ENCODE measurements around the gene PRPF31.

PRPF31 gene

DNA sequence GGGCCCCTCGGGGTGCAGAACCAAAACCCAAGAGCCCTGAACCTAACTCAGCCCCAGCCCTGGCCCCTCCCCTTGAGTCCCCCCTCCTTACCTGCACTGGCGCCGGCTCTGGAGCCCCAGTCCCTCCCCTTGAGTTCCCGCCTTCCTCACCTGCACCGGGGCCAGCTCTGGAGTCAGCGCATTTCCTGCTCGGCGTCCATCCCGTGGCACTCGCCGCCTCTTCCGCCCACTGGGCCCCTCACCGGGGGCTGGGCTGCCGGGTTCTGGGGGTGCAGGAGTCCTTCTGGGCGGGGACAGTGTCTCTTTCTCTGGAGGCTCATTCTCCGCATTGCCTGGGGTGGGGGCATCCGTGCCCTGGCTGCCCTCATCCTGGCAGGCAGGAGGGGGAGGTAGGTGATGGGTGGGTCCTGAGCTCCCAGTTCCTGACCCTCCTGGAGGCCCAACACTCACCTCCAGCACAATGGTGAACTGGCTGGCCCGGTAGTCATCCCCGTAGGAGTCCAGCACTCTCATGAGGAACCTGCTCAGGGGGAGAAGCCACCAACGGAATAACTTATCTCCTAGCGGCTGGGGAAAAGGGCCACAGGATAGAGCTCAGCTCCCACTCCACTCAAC lies 7.6 kb upstream of the PRPF31 start:
- DNase-seq, result no peak

GRCh38 chr19:54108496-54108895 lies 7.1 kb upstream of the PRPF31 start:
- DNase-seq, result no peak

DNA sequence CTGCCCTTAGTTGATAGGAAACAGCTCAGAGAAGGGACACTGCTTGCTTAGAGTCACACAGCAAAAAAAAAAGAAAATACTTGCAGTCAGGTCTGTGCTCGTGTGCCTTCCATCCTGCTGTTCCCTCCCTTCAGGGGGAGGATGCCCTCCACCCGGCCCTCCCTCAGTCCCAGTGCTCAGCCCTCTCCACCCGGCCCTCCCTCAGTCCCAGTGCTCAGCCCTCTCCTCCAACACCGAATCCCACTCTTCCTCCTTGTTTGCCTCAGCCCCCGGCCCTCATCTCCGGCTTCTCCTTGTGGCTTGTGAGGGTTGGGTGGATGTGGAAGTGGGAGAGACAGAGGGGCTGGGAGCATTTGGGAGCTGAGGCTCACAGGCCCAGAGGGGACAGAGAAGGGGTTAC lies 5.9 kb upstream of the PRPF31 start:
- DNase-seq, result no peak

- peak; percentile 2 for DNase-seq
Measured at GRCh38 chr19:54114340-54115108, 1.0 kb upstream of the PRPF31 start.

DNA sequence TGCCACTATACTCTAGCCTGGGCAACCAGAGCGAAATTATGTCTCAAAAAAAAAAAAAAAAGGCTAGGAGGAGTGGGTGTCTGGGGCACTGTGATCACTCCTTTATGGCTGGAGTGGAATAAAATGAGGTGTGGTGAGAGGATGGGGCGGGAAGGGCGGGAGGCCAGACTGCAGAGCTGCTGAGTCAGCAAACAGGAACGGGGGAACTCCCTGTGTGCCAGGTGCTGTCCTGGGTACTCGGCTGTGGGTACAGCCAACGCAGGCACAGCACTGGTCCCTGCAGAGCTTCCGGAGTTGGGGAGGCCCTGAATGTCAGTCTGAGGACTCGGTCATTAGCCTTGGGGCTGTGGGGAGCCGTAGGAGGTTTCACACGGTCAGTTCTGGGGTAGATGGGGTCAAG lies 5.7 kb downstream of the PRPF31 start:
- no peak for DNase-seq

GRCh38 chr19:54123682-54124081 lies 8.1 kb downstream of the PRPF31 start:
- DNase-seq, result no peak

DNA sequence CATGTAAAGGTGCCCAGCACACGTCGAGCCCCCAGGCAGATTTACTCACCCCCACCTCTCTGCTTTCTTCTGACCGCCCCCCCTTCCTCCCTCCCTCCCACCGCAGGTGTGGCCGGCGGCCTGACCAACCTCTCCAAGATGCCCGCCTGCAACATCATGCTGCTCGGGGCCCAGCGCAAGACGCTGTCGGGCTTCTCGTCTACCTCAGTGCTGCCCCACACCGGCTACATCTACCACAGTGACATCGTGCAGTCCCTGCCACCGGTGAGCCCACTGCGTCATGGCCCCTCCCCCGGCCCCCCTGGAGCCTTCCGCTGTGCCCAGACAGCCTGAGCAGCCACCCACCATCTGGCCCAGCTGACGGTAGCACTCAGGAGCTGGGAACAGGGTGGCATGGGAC lies 8.8 kb downstream of the PRPF31 start:
- no peak for DNase-seq

GRCh38 chr19:54125713-54126112 lies 10.2 kb downstream of the PRPF31 start:
- DNase-seq, result no peak

- DNase-seq, result no peak
Measured at GRCh38 chr19:54127688-54128440, 12.3 kb downstream of the PRPF31 start.

DNA sequence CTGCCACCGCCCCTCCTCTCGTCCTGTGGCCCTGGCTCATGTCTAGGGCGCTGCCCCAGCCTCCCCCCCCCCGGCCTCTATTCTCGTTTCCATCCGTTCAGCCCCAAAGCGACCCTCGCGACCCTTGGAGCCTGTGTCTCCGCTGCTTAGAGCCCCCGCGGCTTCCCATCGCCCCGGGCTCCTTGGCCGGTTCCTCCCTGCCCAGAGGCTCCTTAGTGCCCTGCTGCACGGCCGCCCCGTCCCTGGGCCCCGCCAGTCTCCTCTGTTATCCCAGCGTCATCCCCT lies 12.8 kb downstream of the PRPF31 start:
- no peak for DNase-seq

DNA sequence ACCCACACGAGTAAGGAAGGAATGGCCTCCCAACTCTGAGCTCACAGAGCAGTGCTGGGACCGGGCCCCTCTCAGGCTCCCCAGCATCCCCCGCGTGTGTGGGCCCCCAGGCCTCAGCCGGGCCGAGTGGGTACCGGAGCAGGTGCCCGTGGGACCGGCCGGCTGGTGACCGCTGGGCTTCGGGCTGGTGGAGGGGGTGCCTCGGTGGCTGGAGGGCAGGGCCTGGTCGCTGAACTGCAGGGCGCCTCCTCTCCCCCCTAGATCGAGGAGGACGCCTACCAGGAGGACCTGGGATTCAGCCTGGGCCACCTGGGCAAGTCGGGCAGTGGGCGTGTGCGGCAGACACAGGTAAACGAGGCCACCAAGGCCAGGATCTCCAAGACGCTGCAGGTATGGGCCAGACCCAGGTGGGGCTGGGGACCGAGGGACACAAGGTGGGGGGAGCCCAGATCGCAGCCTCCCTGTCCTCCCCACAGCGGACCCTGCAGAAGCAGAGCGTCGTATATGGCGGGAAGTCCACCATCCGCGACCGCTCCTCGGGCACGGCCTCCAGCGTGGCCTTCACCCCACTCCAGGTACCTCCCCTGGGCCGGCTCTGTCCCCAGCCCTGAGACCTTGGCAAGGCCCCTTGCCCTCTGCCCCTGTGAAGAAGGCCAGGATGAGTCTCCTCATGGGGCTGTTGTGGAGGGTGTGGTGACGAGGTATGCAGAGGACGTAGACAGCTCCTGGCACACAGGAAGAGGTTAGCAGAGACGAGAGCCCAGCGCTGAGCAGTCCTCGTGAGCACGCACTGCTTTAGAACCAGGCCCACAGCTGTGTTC lies 13.5 kb downstream of the PRPF31 start:
- no peak for DNase-seq

DNA sequence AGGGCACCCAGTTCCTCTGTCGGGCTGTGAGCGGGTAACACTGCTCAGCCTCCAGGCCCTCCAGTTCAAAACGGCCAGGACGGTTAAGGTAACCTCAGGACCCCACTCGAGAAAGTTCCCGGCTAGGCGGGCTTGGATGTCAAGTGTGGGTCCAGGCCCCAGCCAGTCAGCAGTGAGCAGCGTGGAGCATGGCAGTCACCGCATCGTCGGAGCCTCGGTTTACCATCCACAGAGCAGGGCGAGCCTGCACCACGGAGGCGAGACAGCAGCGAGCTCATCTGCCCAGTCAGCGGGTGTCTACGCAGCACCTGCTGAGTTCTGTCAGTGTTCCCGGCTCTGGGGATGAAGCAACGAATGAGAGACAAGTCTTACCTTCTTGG lies 14.1 kb downstream of the PRPF31 start:
- DNase-seq, result no peak

DNA sequence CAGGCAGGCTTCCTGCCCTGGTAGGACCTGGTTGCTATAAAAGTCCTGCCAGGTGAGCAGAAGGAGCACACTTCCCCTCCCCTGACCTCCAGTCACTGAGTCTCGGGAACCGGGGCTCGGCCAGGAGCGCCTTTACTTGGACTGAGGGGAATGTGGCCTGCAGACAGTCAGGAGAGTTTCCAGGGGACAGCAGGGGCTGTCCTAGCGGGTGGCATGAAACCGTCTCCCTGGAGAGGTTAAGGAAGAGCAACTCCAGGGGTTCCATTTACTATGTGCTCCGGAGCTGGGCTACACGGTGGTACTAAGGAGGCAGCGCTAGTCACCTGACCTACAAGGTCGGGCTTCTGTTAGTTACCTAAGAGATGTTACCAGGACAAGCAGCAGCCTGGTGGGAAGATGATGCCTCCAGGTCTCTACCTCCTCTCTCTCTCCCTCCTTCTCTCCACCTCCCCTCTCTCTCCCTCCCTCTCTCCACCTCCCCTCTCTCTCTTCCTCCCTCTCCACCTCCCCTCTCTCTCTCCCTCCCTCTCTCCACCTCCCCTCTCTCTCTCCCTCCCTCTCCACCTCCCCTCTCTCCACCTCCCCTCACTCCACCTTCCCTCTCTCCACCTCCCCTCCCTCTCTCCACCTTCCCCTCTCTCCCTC lies 17.9 kb downstream of the PRPF31 start:
- DNase-seq, result peak; percentile 71

DNA sequence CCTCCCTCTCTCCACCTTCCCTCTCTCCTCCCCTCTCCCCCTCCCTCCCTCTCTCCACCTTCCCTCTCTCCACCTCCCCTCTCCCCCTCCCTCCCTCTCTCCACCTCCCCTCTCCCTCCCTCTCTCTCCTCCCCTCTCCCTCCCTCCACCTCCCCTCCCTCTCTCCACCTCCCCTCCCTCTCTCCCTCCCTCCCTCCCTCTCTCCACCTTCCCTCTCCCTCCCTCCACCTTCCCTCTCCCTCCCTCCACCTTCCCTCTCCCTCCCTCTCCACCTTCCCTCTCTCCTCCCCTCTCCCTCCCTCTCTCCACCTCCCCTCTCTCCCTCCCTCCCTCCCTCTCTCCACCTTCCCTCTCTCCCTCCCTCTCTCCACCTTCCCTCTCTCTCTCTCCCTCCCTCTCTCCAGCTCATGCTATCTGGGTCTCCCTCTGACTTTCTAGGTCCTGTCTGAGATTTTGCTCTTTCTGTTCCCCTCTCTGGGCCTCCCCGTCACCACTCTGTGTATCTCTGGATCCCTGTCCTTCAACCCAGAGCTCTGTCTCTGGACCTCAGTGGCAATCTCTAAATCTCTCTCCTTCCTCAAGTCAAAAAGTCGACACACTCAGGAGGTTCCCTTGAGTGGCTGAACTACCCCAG lies 18.5 kb downstream of the PRPF31 start:
- no peak for DNase-seq

GRCh38 chr19:54136086-54136863 lies 20.7 kb downstream of the PRPF31 start:
- no peak for DNase-seq

DNA sequence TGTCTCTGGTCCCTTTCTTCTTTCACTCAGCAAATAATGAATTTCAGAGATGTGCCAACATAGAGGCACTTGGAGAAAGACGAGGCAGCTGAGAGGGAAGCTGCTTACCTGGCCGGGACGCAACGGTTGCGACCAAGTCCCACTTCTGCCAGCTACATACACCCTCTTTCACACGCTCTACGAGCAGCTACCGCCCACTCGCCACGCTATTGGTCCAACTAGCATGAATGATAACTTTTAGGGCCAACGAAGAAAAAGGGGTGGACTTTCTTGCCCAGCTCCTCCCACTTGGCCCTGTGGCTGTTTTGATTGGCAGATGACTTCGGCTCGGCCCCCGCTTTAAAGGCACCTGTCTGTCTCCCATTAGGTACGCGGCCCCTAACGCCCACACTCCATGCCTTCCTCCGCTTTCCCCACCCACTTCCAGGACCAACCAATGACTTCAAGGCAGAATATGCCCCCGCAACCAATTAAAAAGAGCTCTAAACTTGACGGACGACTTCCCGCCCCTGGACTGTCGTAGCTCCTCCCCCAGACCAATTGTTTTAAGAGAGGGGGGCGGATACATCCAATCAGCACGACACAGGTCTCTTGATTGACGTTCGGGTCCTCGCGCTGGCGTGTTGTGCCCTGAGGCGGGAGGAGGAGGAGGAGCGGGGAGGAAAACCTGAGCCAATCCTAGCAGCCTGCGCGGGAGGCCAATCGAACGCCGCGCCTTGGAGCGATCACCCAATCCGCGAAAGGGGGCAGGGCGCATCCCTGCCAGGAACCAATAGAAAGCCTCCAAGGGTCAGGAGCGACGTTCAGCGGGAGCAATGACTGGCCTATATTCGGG lies 21.5 kb downstream of the PRPF31 start:
- DNase-seq, result peak; percentile 100

DNA sequence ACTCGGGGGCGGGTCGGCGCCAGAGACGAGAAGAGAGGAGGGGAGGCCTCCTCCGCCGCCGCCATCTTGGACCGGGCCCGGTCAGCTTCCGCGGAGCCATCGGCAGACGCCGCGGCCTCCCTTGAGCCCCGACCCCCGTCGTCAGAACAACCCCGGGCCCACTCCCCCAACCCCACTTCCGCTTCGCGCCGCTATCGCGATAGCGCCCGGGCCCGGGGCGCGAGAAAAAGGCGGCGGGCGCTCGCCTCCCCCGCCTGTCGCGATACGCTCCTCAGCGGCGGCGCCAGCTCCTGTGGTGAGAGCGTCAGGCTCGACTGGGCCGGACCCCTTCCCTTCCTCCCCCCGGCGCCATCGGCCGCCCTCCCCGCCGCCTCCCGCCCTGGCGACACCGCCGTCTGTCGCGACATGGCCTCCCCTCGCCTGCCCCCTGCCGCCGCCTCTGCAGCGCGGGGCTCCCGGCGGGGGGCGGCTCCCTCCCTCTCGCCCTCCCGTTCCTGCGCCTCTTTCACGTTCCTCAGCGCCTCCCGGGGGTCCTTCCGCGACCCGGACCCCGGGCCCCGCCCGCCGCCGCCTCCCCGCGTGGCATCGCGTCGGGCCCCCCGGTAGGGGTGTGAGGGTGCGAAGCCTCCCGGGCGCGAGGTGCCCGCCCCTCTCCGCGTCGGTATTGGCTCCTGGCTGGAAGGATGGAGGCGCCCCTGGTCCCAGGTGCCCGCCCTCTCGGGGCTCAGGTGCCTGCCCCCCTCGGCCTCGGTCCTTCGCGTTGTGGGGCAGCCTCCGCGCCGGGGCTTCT lies 22.3 kb downstream of the PRPF31 start, which contains the start of gene CNOT3:
TSS of gene CNOT3 (plus strand) at position 64 of the 790 bp plus-strand sequence. CDS start 5,217 bp downstream, outside the sequence.
- no peak for DNase-seq

DNA sequence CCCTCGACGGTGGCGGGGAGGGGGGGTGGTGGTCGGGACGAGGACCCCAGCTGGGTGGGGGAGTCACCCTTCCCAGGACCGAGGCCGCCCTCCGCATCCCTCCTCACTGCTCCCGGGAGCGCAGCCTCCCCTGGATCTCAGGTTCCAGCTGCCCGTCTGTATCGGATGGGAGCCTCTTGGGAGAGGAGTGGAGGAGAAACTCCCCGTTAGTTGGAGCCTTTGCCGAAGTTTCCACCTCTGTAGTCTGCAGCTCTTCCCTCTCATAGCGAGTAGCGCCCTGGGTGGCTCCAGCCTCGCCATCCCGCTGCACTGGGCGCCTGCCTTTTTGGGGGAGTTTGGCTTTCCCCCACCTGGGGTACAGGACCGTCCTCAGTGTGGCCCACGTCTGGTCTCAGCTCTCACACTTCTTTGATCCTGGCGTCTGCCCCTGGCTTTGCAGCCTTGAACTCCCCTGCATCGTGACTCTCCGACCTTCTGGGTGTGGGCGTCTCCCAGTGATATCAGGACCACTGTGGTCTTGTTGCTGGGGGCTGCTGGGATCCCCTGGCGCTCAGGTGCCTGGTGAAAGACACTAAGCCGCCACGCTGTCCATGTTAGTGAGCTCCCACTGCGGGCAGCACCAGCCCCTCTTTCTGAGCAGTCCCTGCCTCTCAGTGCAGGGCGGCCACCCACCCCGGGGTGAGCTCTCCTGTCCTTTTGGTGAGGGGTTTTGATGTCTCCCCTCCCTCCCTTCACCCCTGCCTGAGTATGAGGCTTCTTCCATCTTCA lies 23.1 kb downstream of the PRPF31 start:
- DNase-seq, result no peak

DNA sequence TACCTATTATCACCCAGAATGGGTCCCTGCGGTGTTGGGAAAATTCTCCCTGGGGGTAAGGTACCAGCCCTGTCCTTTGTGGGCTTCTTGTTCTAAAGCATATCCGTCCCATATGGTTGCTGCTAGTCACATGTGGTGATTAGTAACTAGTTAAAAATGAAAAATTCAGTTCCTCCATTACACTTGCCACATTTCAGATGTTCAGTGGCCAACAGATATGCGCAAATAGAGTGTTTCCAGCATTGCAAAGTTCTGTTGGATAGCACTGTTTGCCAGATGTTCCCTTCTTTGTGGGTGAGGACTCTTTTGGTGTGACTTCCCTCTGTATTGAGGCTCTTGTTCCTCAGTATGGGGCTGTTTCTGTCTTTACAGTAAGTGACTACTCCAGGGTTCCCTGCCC lies 25.8 kb downstream of the PRPF31 start:
- no peak for DNase-seq
